ENCODE measurements around the gene PERP.
A peak's percentile ranks its signal among the peaks of the same experiment; 100 is the strongest.
"Not testable (repeated sequence)": the region's sequence is repeated elsewhere in the genome, so short reads cannot be mapped to it uniquely, and the experiment has no call there.

PERP gene

DNA sequence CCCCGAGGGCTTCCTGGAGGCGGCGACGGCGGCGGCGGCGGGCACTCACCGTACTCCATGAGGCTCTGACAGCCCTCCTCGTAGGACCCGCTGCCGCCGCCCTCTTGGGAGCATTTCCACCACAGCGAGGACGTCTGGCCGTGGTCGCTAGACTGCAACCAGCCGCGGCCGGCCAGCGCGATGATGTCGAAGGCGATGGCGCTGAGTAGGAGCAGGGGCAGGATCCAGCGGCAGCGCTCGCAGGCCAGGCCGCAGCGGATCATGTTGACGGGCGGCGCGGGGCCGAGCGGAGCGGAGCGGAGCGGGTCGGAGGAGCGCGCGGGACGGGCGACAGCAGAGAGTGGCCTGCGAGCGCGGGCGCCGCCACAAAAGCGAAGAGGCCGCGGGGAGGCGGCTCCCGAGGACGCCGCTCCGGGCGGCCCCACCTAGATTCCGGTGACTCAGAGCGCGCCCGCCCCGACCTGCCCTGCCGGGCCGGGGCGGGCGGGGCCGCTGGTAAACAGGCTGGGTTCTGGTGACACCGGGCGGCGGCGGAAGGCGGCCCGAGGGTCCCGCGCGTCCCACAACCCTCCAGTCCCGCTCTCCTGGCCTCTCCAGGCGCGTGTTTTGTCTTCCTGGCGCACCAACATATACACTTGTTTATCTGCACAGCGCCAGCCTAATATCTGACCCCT is at the start of gene PERP:
TSS of gene PERP (minus strand) at position 342 of the 674 bp plus-strand sequence. CDS start at position 263, 79 bp downstream.
- peak; percentile 88 for DNase-seq

GRCh38 chr6:138155443-138155842 is 48.2 kb upstream of the PERP start:
- DNase-seq = no peak

GRCh38 chr6:138146544-138146943 is 39.3 kb upstream of the PERP start:
- DNase-seq = no peak

GRCh38 chr6:138145402-138145801 is 38.2 kb upstream of the PERP start:
- DNase-seq = no peak

DNA sequence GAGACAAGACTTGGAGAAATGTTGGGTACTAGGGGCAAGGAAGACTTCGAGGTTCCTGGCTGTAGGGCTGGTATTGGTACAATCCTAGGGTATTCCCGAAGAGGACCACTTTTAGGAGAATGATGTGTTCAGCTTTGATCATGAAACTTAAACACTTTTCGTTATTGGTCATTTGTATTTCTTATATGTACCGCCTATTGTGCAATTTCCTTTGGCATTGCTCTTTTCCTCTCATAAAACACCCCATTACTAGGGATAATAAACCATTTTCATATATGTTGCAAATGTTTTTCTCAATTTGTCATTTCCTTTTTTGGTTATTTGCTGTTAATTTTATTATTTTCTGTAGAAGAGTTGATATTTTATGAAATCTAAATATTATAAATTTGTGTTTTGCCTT is 35.6 kb upstream of the PERP start:
- DNase-seq = no peak

- DNase-seq = no peak
Observed at GRCh38 chr6:138129190-138129589, 22.0 kb upstream of the PERP start.

GRCh38 chr6:138128096-138128495 is 20.9 kb upstream of the PERP start:
- no peak for DNase-seq

DNA sequence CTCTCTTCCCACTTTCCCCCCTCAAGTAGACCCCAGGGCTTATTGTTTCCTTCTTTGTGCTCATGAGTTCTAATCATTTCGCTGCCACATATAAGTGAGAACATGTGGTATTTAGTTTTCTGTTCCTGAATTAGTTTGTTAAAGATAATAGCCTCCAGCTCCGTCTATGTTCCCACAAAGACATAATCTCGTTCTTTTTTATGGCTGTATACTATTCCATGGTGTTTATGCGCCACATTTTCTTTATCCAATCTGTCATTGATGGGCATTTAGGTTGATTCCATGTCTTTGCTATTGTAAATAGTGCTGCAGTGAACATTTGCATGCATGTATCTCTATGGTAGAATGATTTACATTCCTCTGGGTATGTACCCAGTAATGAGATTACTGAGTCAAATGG is 16.9 kb upstream of the PERP start:
- no peak for DNase-seq

DNA sequence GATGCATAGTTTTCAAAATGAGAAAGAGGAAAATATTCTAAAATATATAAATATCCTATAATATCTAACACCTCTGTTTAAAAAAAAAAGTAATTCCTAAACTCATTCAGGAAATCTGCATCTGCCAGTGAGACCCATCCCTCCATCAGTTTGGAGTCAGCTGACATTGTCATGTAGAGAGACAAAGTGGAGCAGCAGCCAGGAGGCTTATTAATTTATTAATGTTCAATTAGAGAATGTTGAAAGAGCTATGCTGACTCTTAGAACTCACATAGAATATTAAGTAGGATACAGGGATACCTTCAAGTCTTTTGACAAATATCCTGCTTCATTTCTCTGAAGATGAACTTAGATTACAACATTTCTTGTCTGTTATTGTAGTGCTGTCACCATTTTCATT is 12.8 kb upstream of the PERP start:
- DNase-seq = no peak

DNA sequence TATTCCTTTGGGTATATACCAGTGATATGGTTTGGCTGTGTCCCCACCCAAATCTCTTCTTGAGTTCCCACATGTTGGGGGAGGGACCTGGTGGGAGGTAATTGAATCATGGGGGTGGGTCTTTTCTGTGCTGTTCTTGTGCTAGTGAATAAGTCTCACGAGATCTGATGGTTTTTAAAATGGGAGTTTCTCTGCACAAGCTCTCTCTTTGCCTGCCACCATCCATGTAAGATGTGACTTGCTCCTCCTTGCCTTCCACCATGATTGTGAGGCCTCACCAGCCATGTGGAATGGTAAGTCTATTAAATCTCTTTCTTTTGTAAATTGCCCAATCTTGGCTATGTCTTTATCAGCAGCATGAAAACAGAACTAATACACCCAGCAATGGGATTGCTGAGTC is 12.0 kb upstream of the PERP start:
- DNase-seq = not testable (repeated sequence)

DNA sequence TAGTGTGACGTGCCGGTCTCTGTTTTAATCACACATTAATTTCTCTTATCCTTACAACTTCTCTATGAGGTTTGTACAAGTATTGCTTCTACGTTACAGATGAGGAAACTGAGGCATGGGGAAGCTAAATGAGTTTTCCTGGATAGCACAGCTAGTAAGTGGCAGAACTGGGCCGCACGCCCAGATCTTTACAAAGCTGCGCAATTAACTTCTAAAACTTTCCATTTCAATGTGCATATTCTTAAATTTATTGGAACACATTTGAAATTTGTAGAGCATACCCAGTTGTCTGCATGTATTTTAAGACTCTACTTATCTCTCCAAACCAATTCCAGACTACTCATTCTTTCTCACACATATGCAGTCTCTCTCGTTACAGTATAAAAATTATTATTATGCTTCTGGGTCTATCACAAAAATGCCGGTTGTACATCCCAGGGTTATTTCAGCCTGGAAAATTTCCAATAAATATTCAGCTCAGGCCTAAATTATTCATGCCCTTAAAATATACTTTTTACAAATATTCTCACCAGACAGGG is 10.2 kb upstream of the PERP start:
- DNase-seq = no peak

DNA sequence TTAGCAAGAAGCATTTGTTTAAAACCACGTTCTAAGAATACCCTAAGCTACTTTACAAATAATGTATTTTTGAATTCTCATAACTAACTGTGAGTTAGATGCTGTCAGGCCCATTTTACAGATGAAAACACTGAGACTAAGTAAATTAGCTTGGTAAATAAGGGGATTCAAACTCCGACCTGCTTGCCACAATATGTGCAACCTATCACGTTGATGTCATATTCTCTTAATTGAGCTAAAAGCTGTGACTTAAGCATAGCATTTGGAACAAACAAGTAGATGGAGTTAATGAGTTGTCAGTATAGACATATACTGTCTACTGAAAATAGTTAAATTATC is 9.4 kb upstream of the PERP start:
- DNase-seq = no peak

DNA sequence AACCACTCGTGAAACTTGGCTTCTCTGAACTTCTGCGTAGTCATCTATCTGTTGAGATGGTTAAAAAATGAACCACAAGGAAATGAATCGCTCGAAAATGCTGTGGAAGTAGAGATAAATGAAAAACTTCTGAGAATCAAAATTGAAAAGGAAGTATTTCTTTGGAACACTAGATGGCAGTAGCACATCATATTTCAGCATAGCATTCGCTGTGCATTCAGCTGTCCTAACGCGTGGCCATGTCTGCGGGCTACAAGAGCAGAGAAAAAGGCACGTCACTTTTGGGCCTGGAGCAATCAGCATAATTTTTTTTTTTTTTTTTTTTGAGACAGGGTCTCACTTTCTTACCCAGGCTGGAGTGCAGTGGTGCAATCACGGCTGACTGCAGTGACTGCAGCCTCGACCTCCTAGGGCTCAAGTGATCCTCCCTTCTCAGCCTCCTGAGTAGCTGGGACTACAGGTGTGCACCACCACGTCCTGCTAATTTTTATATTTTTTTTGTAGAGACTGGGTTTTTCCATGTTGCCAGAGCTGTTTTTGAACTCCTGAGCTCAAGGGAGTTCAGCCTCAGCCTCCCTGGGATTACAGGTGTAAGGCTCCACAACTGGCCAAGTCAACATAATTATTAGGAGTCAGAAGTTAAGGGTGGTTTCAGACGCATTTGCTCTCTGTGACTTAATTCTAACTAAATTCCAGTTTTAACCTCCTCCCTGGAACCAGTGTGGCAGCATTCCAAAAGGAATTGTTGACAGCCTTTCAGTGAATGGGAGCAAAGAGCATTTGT is 8.8 kb upstream of the PERP start:
- peak; percentile 69 for DNase-seq

GRCh38 chr6:138115201-138115600 is 8.0 kb upstream of the PERP start:
- no peak for DNase-seq

DNA sequence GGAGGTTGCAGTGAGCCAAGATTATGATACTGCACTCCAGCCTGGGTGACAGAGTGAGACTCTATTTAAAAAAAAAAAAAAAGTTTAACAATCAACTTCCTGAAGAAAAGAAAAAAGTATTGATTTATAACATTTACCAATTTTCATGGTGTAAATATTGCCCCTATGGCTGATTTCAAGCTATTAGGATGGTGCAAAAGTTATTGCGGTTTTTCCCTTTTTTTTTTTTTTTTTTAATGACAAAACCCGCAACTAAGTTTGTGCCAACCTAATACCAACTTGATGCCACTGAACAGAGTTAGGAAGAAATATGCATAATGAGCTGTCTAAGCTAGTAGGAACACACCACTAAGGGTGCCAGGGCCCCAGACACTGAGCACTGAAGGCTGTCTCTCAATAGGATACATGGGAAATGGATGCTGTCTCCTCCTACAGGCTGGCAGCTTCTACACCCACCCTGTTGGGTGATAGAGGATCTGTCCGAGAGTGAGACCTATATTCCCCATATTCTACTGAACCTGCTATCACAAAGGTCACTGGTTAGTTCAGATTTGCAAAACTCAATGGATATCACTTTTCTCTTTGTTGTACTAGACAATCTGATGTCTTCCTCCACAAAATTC is 6.5 kb upstream of the PERP start:
- no peak for DNase-seq

DNA sequence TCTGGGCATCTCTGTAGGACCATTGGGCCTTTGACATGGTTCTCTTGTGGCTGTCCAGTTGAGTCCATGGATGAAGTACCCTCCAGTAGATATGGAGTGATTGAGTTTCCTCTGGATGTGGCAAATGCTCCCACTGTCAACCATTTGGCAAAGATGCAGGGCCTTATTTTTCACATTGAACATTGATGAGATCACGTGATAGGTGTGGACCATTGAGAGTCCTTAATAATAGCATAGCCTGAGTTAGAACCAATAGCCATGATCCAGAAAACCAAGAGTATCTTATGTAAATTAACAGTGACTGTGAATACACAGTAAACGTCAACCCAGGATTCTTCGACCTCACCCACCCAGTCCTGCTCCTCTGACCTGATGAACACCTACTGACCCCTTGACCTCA is 3.0 kb upstream of the PERP start:
- no peak for DNase-seq

GRCh38 chr6:138109042-138109997 is 2.1 kb upstream of the PERP start:
- DNase-seq = peak; percentile 74

- no peak for DNase-seq
Observed at GRCh38 chr6:138107752-138108592, 753 bp upstream of the PERP start.

- DNase-seq = no peak
Observed at GRCh38 chr6:138106665-138107077, 548 bp downstream of the PERP start.

DNA sequence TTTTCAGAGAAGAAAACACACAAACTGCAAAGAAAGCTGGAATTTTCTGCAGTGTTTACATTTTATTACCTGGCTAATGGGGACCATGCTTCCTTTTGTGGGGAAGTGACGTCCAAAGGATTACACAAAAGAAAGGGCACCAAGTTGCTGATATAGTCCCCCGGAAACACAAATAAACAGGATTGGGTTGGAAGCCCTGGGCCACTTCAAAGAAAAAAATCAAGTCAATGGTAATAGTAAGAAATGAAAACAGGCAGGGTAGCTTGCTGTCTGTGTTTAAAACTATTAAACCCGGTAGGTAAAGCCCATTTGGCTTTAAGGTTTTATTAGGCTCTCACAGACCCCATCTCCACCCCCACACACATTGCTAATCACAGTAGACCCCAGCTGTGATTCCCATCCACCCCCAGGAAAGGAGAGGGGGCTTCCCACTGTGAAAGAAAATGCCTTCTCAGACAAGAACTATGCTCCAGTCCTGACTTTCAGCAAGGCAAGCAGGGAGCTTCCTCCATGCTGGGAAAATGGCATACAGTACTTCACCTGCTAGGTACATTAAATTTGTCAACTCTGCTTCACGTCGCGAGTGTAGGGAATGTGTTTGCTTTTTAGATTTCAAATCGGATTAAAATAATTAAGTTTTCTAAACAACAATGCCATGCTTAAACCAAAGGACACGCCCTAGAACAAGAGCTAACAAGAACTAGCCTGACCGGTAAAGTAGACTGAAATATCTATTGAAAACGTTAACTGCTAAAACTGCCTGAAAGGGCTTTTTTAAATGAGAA is 1.1 kb downstream of the PERP start:
- peak; percentile 50 for DNase-seq

GRCh38 chr6:138105446-138105845 is 1.8 kb downstream of the PERP start:
- peak; percentile 21 for DNase-seq
